ENCODE measurements around the gene RAD51C. TPM values are rescaled to one million over a fixed set of nuclear protein-coding genes. Genes with fewer than 3 reads are reported as not detected.
A peak's percentile ranks its signal among the peaks of the same experiment; 100 is the strongest.
"Not testable (repeated sequence)": the region's sequence is repeated elsewhere in the genome, so short reads cannot be mapped to it uniquely, and the experiment has no call there.

Gene RAD51C
- total RNA-seq, 1 donor, result 9.1 TPM

DNA sequence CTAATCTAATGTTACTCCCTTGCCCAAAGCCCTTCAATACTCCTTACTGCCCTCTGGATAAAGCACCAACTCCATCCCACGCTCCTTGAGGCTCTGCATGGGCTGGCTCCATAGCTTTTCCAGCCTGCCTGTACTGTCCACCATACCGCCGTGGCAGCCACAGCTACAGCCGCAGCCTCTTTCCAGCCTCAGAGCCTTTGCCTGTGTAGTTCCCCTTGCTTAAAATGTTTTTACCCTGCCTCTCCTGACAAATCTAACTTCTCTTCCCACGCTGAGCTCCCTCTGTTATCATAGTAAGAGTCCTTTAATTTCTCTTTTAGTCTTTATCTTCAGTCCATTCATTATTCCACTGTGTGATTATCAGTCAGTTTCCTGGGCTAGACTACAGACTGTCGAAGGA, 22.5 kb upstream of the RAD51C start:
- H3K4me3 ChIP-seq (ENCODE audit: low read length), result no peak overlapping the region
- peaks cover 4% of the 10 kb centered on the region for H3K4me1 ChIP-seq (ENCODE audit: insufficient read depth, low read length)
- H3K9me3 ChIP-seq (ENCODE audit: low read depth, low read length), result no peaks in the 10 kb centered on the region
- no peaks in the 10 kb centered on the region for H3K27me3 ChIP-seq (ENCODE audit: insufficient read depth, low read length)

GRCh38 chr17:58671969-58672368, 20.4 kb upstream of the RAD51C start:
- Histone ChIP-seq H3K4me1 (ENCODE audit: insufficient read depth, low read length) (no peaks in the 10 kb centered on the region), H3K4me3 (ENCODE audit: low read length) (no peak overlapping the region), H3K27me3 (ENCODE audit: insufficient read depth, low read length) (no peaks in the 10 kb centered on the region), H3K9me3 (ENCODE audit: low read depth, low read length) (no peaks in the 10 kb centered on the region)

DNA sequence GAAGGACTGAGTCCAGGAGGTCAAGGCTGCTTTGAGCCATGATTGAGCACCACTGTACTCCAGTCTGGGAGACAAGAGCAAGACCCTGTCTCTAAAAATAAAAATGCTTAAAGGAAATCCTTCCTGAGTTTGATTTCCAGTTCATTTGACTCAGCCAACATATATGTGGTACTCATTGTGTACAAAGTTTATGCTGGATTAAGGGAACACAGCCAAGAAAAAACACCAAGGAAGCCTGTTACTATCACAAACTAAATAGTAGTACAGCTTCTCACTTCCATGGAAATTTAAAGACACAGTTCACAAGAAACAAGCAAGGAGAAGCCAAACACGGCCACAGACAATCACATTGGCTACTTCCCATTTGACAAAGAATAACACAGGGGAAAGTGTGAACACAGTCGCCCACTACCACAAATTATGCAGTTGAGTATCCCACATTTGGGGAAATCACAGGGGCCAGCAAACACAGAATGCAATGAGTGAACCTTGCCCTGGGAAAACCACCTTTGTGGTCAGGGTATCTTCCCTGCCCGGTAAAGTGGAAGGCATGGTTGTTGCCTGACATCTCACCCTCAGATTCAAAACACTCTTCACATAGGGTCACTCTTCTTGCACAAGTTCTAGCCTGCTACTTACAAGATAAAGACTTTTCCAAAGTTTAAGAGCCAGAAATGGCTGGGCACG, 15.1 kb upstream of the RAD51C start:
- Histone ChIP-seq H3K4me1 (ENCODE audit: insufficient read depth, low read length) (no peaks in the 10 kb centered on the region), H3K9me3 (ENCODE audit: low read depth, low read length) (no peaks in the 10 kb centered on the region)

GRCh38 chr17:58678287-58678686, 14.1 kb upstream of the RAD51C start:
- not testable (repeated sequence) for H3K9me3 ChIP-seq (ENCODE audit: low read depth, low read length); H3K4me3 ChIP-seq (ENCODE audit: low read length); H3K27me3 ChIP-seq (ENCODE audit: insufficient read depth, low read length); H3K4me1 ChIP-seq (ENCODE audit: insufficient read depth, low read length)

More for the DNA sequence above, 15.1 kb upstream of the RAD51C start:
- no peaks in the 10 kb centered on the region for H3K27me3 ChIP-seq (ENCODE audit: insufficient read depth, low read length)
- no peak overlapping the region for H3K4me3 ChIP-seq (ENCODE audit: low read length)

- H3K4me3 ChIP-seq (ENCODE audit: low read length), result no peak overlapping the region
Measured at GRCh38 chr17:58679263-58680037, 13.0 kb upstream of the RAD51C start.

DNA sequence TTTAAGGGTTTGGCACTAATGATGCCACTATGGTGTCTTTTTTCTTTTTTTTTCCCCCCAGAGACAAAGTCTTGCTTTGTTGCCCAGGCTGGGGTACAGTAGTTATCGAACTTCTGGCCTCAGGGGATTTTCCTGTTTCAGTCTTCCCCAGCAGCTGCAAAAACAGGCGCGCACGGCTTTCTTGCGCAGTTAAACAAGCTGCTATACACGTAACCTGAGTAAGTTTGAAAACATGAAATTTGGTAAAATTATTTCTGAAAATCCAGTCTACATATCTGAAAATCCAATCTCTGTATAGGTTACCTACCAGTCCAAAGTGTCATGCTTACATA, 12.4 kb upstream of the RAD51C start:
- Histone ChIP-seq H3K27me3 (ENCODE audit: insufficient read depth, low read length) (no peaks in the 10 kb centered on the region), H3K4me3 (ENCODE audit: low read length) (no peak overlapping the region), H3K4me1 (ENCODE audit: insufficient read depth, low read length) (no peaks in the 10 kb centered on the region), H3K9me3 (ENCODE audit: low read depth, low read length) (no peaks in the 10 kb centered on the region)

More at GRCh38 chr17:58679263-58680037, 13.0 kb upstream of the RAD51C start:
- no peaks in the 10 kb centered on the region for H3K4me1 ChIP-seq (ENCODE audit: insufficient read depth, low read length)
- no peaks in the 10 kb centered on the region for H3K9me3 ChIP-seq (ENCODE audit: low read depth, low read length)
- H3K27me3 ChIP-seq (ENCODE audit: insufficient read depth, low read length), result no peaks in the 10 kb centered on the region

- Histone ChIP-seq H3K27me3 (ENCODE audit: insufficient read depth, low read length) (no peaks in the 10 kb centered on the region), H3K4me3 (ENCODE audit: low read length) (no peak overlapping the region), H3K9me3 (ENCODE audit: low read depth, low read length) (no peaks in the 10 kb centered on the region), H3K4me1 (ENCODE audit: insufficient read depth, low read length) (no peaks in the 10 kb centered on the region)
Measured at GRCh38 chr17:58684003-58684402, 8.4 kb upstream of the RAD51C start.

- H3K4me3 ChIP-seq (ENCODE audit: low read length); H3K4me1 ChIP-seq (ENCODE audit: insufficient read depth, low read length); H3K9me3 ChIP-seq (ENCODE audit: low read depth, low read length); H3K27me3 ChIP-seq (ENCODE audit: insufficient read depth, low read length): not testable (repeated sequence)
Measured at GRCh38 chr17:58684462-58684861, 7.9 kb upstream of the RAD51C start.

DNA sequence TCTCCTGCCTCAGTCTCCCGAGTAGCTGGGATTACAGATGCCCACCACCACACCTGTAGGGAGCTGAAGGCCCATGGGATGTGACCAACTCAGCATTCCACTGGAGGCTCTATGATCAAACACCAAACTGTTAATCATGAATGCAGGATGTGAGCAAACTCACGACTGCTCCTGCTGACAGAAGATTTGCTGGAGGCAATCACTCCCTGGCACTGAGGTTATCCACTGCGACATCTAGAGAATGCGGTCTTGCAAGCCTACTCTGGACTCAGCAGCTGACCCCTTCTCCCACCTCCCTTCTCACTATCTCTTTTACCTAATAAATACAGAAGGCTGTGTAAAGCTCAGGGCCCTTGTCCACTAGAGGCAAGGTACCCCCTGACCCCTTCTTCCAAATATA, 5.4 kb upstream of the RAD51C start:
- no peaks in the 10 kb centered on the region for H3K9me3 ChIP-seq (ENCODE audit: low read depth, low read length)
- no peak overlapping the region for H3K4me3 ChIP-seq (ENCODE audit: low read length)
- peaks cover under 1% of the 10 kb centered on the region for H3K4me1 ChIP-seq (ENCODE audit: insufficient read depth, low read length)
- H3K27me3 ChIP-seq (ENCODE audit: insufficient read depth, low read length), result no peaks in the 10 kb centered on the region

- Histone ChIP-seq H3K4me3 (ENCODE audit: low read length) (no peak overlapping the region), H3K4me1 (ENCODE audit: insufficient read depth, low read length) (peaks cover 14% of the 10 kb centered on the region)
Measured at GRCh38 chr17:58688521-58688920, 3.9 kb upstream of the RAD51C start.

DNA sequence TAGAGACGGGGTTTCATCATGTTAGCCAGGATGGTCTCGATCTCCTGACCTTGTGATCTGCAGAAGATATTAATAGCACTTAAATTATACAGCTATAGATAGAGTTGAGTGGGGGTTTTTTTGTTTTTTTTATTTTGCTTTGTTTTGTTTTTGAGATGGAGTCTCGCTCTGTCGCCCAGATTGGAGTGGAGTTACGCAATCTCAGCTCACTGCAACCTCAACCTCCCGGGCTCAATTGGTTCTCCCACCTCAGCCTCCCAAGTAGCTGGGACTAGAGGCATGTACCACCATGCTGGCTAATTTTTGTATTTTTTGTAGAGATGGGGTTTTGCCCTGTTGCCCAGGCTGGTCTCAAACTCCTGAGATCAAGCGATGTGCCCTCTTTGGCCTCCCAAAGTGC, 2.4 kb upstream of the RAD51C start:
- not testable (repeated sequence) for H3K4me3 ChIP-seq (ENCODE audit: low read length); H3K27me3 ChIP-seq (ENCODE audit: insufficient read depth, low read length); H3K9me3 ChIP-seq (ENCODE audit: low read depth, low read length)
- peaks cover 18% of the 10 kb centered on the region for H3K4me1 ChIP-seq (ENCODE audit: insufficient read depth, low read length)

More at GRCh38 chr17:58688521-58688920, 3.9 kb upstream of the RAD51C start:
- Histone ChIP-seq H3K27me3 (ENCODE audit: insufficient read depth, low read length) (no peaks in the 10 kb centered on the region), H3K9me3 (ENCODE audit: low read depth, low read length) (no peaks in the 10 kb centered on the region)

- peak within 1 kb of the TSS; percentile 60 for H3K4me3 ChIP-seq (ENCODE audit: low read length)
Measured at GRCh38 chr17:58691701-58692238, 632 bp upstream of the RAD51C start, which contains the start of gene TEX14. Gene TEX14, minus strand, starts transcription at chr17:58692045. Its CDS starts 40,044 bp downstream, at chr17:58652001.

GRCh38 chr17:58693208-58693607, 806 bp downstream of the RAD51C start:
- Histone ChIP-seq H3K27me3 (ENCODE audit: insufficient read depth, low read length) (no peaks in the 10 kb centered on the region), H3K4me1 (ENCODE audit: insufficient read depth, low read length) (peaks cover 18% of the 10 kb centered on the region), H3K4me3 (ENCODE audit: low read length) (peak overlapping the region; percentile 60), H3K9me3 (ENCODE audit: low read depth, low read length) (no peaks in the 10 kb centered on the region)

More at GRCh38 chr17:58691701-58692238, 632 bp upstream of the RAD51C start, which contains the start of gene TEX14:
- no peaks in the 10 kb centered on the region for H3K9me3 ChIP-seq (ENCODE audit: low read depth, low read length)
- H3K4me1 ChIP-seq (ENCODE audit: insufficient read depth, low read length), result peaks cover 18% of the 10 kb centered on the region
- H3K27me3 ChIP-seq (ENCODE audit: insufficient read depth, low read length), result no peaks in the 10 kb centered on the region

DNA sequence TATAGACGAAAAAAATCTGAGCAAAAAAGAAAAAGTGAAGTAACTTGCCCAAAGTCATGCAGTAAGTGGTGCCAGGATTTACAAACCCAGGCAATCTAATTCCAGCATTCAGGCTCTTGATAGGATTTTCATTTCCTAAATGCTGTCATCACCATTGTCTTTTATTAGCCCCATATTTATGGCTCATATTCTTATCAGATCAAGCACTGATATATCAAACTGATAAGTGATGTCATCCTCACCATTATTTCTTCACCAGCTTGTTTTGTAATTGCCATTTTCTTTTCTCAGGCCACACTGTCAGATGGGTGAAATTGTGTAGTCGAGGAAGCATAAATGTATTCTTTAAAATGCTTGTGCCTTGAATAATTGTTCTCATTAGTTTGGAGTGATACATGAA, 1.3 kb downstream of the RAD51C start:
- H3K4me3 ChIP-seq (ENCODE audit: low read length), result no peak overlapping the region
- H3K4me1 ChIP-seq (ENCODE audit: insufficient read depth, low read length), result peaks cover 18% of the 10 kb centered on the region
- H3K27me3 ChIP-seq (ENCODE audit: insufficient read depth, low read length), result no peaks in the 10 kb centered on the region
- H3K9me3 ChIP-seq (ENCODE audit: low read depth, low read length), result no peaks in the 10 kb centered on the region

- H3K4me3 ChIP-seq (ENCODE audit: low read length), result no peak overlapping the region
- peaks cover 18% of the 10 kb centered on the region for H3K4me1 ChIP-seq (ENCODE audit: insufficient read depth, low read length)
- H3K9me3 ChIP-seq (ENCODE audit: low read depth, low read length), result no peaks in the 10 kb centered on the region
- H3K27me3 ChIP-seq (ENCODE audit: insufficient read depth, low read length), result no peaks in the 10 kb centered on the region
Measured at GRCh38 chr17:58694302-58694701, 1.9 kb downstream of the RAD51C start.
